ENCODE measurements around the gene EFHD1. TPM values are rescaled to one million over a fixed set of nuclear protein-coding genes. Genes with fewer than 3 reads are reported as not detected.

EFHD1 gene
- total and polyA plus RNA-seq, 10 donors = 13.6 to 96.2 (median 46.4) TPM

GRCh38 chr2:232697807-232698110 lies 64.4 kb downstream of the EFHD1 start:
- Histone ChIP-seq H3K27me3 (replicated peaks in 1 of 7) (no peaks in the 10 kb centered on the region), H3K36me3 (peaks cover 0 to 15% (median 2%) of the 10 kb centered on the region in 6 donors), H3K4me3 (peak overlapping the region; percentile 75 to 98 (median 90)), H3K4me1 (peaks cover 22 to 59% (median 47%) of the 10 kb centered on the region in 6 donors), H3K9me3 (peaks cover 0 to 5% (median 0%) of the 10 kb centered on the region in 8 donors), H3K27ac (peak overlapping the region; percentile 78 to 97 (median 94))
- 0% methylated on average over 7 to 11 of the region's 11 CpGs for WGBS, 5 donors
- DNase-seq = no peak
- intact Hi-C loops (cut with DNase I; ENCODE audit: low total_unique reads) = no loop called here
- TF ChIP-seq POLR2AphosphoS5 (IDR thresholded peaks at IDR 0.05) = no peak
- no peak for TF ChIP-seq POLR2A (IDR thresholded peaks at IDR 0.05)
- no peak for TF ChIP-seq CTCF (IDR thresholded peaks at IDR 0.05 in 8 of 11, conservative IDR thresholded peaks at IDR 0.05 in 3 of 11)

DNA sequence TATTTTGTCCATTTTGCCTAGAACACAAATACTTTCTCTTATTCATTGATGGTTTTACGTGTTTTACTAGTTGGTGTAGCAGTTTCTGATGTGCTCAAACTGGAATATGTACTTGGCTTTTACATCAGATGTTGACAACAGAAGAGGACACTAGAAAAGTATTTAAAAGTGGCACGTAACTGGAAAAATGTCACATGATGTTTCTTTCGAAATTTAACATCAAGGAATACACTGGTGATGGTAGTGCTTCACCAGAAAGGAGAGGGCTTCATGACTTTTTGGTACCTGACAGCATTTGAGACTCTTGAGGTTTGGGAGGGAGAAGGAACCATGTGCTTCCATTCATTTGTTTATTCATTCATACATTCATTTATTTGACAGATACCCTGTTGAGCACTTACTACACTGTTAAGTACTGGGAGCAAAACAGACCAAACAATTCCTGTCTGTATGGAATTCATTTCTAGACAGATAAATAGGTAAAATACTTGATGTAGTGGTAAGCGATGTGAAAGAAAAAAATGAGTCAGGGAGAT lies 65.2 kb downstream of the EFHD1 start:
- Histone ChIP-seq H3K9me3 (peaks cover 0 to 5% (median 0%) of the 10 kb centered on the region in 8 donors), H3K4me3 (peak overlapping the region in 7 of 8 donors; percentile 75 to 98 (median 92)), H3K4me1 (peaks cover 22 to 67% (median 49%) of the 10 kb centered on the region in 6 donors), H3K36me3 (peaks cover 0 to 22% (median 5%) of the 10 kb centered on the region in 6 donors), H3K27me3 (replicated peaks in 1 of 7) (no peaks in the 10 kb centered on the region), H3K27ac (peak overlapping the region in 6 of 8 donors; percentile 94 to 97 (median 94))
- TF ChIP-seq CTCF (IDR thresholded peaks at IDR 0.05 in 8 of 11, conservative IDR thresholded peaks at IDR 0.05 in 3 of 11) (no peak), POLR2AphosphoS5 (IDR thresholded peaks at IDR 0.05) (no peak)
- DNase-seq = no peak
- intact Hi-C loops (cut with DNase I; ENCODE audit: low total_unique reads) = no loop called here
- WGBS, 5 donors = 52 to 67% (median 58%) methylated on average over 4 of the region's 4 CpGs

DNA sequence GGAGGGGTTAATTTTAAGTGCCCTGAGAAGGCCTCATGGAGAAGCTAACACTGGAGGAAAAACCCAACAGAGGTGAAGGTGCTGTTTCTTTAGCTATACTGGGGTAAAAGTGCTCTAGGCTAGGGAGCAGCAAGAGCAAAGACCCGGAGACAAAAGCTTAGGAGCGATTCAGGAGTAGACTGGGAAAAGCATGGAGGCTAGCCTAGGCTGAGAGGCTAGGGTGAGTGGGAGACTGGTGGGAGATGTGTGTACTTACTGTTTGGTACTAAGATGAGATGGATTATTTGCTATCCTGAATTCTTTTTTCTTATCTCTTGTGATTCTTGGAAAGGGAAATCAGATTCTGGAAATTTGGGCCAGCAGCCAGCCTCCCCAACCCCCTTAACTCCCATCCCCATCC lies 65.7 kb downstream of the EFHD1 start:
- intact Hi-C loops (cut with DNase I; ENCODE audit: low total_unique reads) = no loop called here
- no peak for DNase-seq
- Histone ChIP-seq H3K27me3 (replicated peaks in 1 of 7) (no peaks in the 10 kb centered on the region), H3K36me3 (peaks cover 0 to 27% (median 7%) of the 10 kb centered on the region in 6 donors), H3K4me3 (peak overlapping the region in 2 of 8 donors; percentile 88), H3K4me1 (peaks cover 22 to 72% (median 49%) of the 10 kb centered on the region in 6 donors), H3K27ac (no peak overlapping the region), H3K9me3 (peaks cover 0 to 5% (median 0%) of the 10 kb centered on the region in 8 donors)
- WGBS, 5 donors = 78 to 89% (median 81%) methylated on average over 2 of the region's 2 CpGs
- TF ChIP-seq POLR2AphosphoS5 (IDR thresholded peaks at IDR 0.05) = no peak
- no peak for TF ChIP-seq POLR2A (IDR thresholded peaks at IDR 0.05)
- no peak for TF ChIP-seq CTCF (IDR thresholded peaks at IDR 0.05 in 8 of 11, conservative IDR thresholded peaks at IDR 0.05 in 3 of 11)

GRCh38 chr2:232700154-232700553 lies 66.8 kb downstream of the EFHD1 start:
- Histone ChIP-seq H3K9me3 (peaks cover 0 to 5% (median 0%) of the 10 kb centered on the region in 8 donors), H3K27me3 (replicated peaks in 1 of 7) (no peaks in the 10 kb centered on the region), H3K4me3 (no peak overlapping the region), H3K36me3 (peaks cover 0 to 37% (median 17%) of the 10 kb centered on the region in 6 donors), H3K27ac (no peak overlapping the region), H3K4me1 (peaks cover 22 to 75% (median 49%) of the 10 kb centered on the region in 6 donors)
- DNase-seq = no peak
- intact Hi-C loops (cut with DNase I; ENCODE audit: low total_unique reads) = no loop called here
- TF ChIP-seq CTCF (IDR thresholded peaks at IDR 0.05 in 8 of 11, conservative IDR thresholded peaks at IDR 0.05 in 3 of 11) (no peak), POLR2A (IDR thresholded peaks at IDR 0.05) (no peak)
- 70 to 88% (median 83%) methylated on average over 1 of the region's 1 CpG for WGBS, 5 donors
